Testis (tissue), 3 donors: ENCODE measurements around the gene IL20RB. TPM values are rescaled to one million over a fixed set of nuclear protein-coding genes. Genes with fewer than 3 reads are reported as not detected.

Source experiments
- DNase-seq: peaks from one replicate; pipeline ENCODE4 v3.0.0-alpha.2; 2019
- H3K27ac ChIP-seq, 2 donors: fragments of 200-600 bp; sonication (generic); one replicate each; pipeline ENCODE4 v1.5.1; 2019
- H3K27me3 ChIP-seq: fragments of 200-600 bp; sonication (generic); one replicate; pipeline ENCODE4 v1.5.1; 2019
- H3K36me3 ChIP-seq: fragments of 200-600 bp; sonication (generic); one replicate; pipeline ENCODE4 v1.5.1; 2017; ENCODE audit warnings: low read depth; ENCODE audit errors: missing control alignments
- H3K4me1 ChIP-seq: fragments of 200-600 bp; sonication (generic); one replicate; pipeline ENCODE4 v1.5.1; 2019
- H3K4me3 ChIP-seq, 2 donors: fragments of 200-600 bp; sonication (generic); one replicate each; pipeline ENCODE4 v1.5.1; 2017 to 2019
- H3K9me3 ChIP-seq: fragments of 200-600 bp; sonication (generic); one replicate; pipeline ENCODE4 v1.5.1; 2017
- POLR2A ChIP-seq: fragments of 450-650 bp; IDR thresholded peaks from one replicate; pipeline ENCODE4 v1.6.1; 2017; ENCODE audit warnings: antibody characterized with exemption, mild to moderate bottlenecking, moderate library complexity
- WGBS, 2 donors: methylation state at CpG; one replicate each; pipeline ENCODE4 v1.1.5; 2018; 5-methylcytosine and 5-hydroxymethylcytosine counted together
- intact Hi-C: fragments of 100-400 bp; cut with DNase I; formaldehyde crosslinking; loops from one replicate; pipeline ENCODE4 v1.15.1; 2023; ENCODE audit warnings: low total_unique reads
- polyA plus RNA-seq: library from polyadenylated mRNA; stranded (reverse); fragments of 350-450 nt; fragmentation: Illumina TruSeq; extraction: RNeasy Lipid Tissue Mini Kit (QIAGEN cat#74804); gene quantifications from one replicate; pipeline ENCODE4 v1.2.3, GENCODE V29; 2014; ENCODE audit warnings: low read depth, low replicate concordance; ENCODE audit not compliant: insufficient read depth
- total RNA-seq, 2 donors: library from RNA; depleted of rRNA; stranded (reverse); fragments of >200 nt; gene quantifications; one replicate each; pipeline ENCODE4 v1.2.3, GENCODE V29; 2016
- TF ChIP-seq, protein P1 (sequence below), 3 experiments: fragments of 450-650 bp in 2 of 3; fragments of 200-600 bp in 1 of 3; sonication (generic) in 1 of 3; IDR thresholded peaks; one replicate each; pipeline ENCODE4 v1.5.1; 2016 to 2019; ENCODE audit warnings: antibody characterized with exemption in 3 of 3, mild to moderate bottlenecking in 2 of 3, moderate library complexity in 1 of 3

Gene IL20RB
- total and polyA plus RNA-seq, 3 donors from 2014 or later, result 2.0 to 12.5 (median 3.5) TPM

DNA sequence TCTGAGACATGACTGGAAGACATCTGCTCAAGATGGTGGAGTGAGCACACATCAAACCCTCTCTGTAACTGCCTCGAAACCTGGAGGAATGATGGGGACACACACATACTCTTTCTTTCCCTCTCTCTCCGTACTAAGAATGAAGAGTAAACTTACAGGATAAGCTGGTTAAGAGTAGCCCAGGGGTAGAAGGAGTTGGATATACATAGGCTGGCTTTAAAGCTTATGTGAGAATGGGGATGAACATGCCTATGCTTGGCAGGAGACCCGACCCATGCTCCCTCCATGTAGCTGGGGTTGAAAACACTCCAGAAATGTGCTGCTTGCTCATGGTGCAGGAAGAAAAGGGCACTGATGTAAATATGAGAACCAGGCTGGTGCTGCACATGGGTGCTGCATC, 68.9 kb downstream of the IL20RB start:
- intact Hi-C loops, result no loop called here
- Histone ChIP-seq H3K36me3 (no peaks in the 10 kb centered on the region), H3K27ac (no peak overlapping the region), H3K9me3 (no peaks in the 10 kb centered on the region), H3K27me3 (no peaks in the 10 kb centered on the region), H3K4me1 (no peaks in the 10 kb centered on the region), H3K4me3 (no peak overlapping the region)
- WGBS, 2 donors, result 90 to 96% methylated on average over 3 of the region's 3 CpGs
- TF ChIP-seq POLR2A, result no peak
- TF ChIP-seq, protein P1, sequence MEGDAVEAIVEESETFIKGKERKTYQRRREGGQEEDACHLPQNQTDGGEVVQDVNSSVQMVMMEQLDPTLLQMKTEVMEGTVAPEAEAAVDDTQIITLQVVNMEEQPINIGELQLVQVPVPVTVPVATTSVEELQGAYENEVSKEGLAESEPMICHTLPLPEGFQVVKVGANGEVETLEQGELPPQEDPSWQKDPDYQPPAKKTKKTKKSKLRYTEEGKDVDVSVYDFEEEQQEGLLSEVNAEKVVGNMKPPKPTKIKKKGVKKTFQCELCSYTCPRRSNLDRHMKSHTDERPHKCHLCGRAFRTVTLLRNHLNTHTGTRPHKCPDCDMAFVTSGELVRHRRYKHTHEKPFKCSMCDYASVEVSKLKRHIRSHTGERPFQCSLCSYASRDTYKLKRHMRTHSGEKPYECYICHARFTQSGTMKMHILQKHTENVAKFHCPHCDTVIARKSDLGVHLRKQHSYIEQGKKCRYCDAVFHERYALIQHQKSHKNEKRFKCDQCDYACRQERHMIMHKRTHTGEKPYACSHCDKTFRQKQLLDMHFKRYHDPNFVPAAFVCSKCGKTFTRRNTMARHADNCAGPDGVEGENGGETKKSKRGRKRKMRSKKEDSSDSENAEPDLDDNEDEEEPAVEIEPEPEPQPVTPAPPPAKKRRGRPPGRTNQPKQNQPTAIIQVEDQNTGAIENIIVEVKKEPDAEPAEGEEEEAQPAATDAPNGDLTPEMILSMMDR (IDR thresholded peaks at IDR 0.05), result no peak
- DNase-seq, result no peak

DNA sequence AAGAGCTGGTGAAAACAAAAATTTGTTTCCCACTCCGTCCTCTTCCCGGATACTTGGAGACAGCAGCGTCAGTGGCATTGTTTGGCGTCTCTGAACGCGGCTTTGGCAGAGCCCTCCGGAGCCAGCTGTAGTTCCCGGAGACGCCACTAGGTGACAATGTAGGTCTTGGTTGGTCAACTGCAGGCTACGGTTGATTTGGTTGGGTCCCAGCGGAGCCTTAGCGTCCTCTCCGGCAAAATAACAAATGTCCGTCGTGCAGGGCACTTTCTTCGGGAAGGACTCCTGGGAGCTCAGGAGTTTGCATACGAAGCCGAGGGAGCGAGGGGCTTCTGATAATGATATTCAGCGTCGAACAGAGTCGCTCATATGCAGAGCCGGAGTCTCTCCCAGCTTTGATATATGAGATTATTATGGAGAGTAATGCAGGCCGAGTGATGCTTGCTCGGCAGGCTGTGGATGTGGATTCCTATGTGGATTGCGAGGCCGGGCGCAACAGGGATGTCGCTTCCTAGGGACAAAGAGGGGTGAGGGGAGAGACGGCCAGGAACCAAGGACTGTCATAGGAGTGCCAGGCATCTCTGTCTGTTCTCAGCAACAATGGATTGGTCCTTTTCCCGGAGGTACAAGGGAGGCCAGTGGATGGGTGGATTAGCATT, 74.8 kb downstream of the IL20RB start:
- intact Hi-C loops, result no loop called here
- Histone ChIP-seq H3K4me3 (peak overlapping the region; percentile 29 to 48), H3K36me3 (no peaks in the 10 kb centered on the region), H3K27me3 (no peaks in the 10 kb centered on the region), H3K27ac (no peak overlapping the region), H3K4me1 (peaks cover 5% of the 10 kb centered on the region), H3K9me3 (no peaks in the 10 kb centered on the region)
- TF ChIP-seq, protein P1 (IDR thresholded peaks at IDR 0.05), result peak; percentile 77 to 97 (median 80)
- no peak for TF ChIP-seq POLR2A
- 2 to 4% methylated on average over 21 to 31 of the region's 31 CpGs for WGBS, 2 donors
- peak; percentile 96 for DNase-seq

DNA sequence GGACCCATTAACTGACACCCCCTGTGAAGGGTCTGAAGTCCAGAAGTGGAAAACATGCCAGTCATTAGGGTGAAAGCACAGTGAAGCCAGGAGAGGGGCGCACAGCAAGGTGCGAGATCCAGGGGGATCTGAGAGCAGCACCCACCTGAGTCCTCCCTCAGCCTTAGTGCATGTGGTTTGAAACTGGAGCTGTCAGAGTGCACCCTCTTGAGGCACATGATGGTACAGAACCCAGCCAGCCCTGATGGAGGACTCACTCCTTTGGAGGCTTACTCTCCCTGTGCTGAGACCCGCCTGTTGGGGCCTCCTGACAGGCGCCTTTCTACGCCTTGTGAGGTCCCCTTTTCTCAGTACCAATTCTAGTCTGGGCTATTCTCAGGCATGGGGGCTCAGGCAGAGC, 77.8 kb downstream of the IL20RB start:
- Histone ChIP-seq H3K9me3 (no peaks in the 10 kb centered on the region), H3K27me3 (no peaks in the 10 kb centered on the region), H3K4me1 (peaks cover 5% of the 10 kb centered on the region), H3K36me3 (no peaks in the 10 kb centered on the region), H3K27ac (no peak overlapping the region), H3K4me3 (no peak overlapping the region)
- intact Hi-C loops, result no loop called here
- WGBS, 2 donors, result 91 to 100% methylated on average over 2 to 5 of the region's 5 CpGs
- peak; percentile 31 for DNase-seq
- no peak for TF ChIP-seq POLR2A
- TF ChIP-seq, protein P1 (IDR thresholded peaks at IDR 0.05), result peak in 1 of 3 experiments; percentile 11

- no peak for TF ChIP-seq POLR2A
- TF ChIP-seq, protein P1 (IDR thresholded peaks at IDR 0.05), result no peak
- DNase-seq, result no peak
- Histone ChIP-seq H3K9me3 (no peaks in the 10 kb centered on the region), H3K27me3 (no peaks in the 10 kb centered on the region), H3K36me3 (no peaks in the 10 kb centered on the region), H3K4me3 (no peak overlapping the region), H3K27ac (no peak overlapping the region), H3K4me1 (no peaks in the 10 kb centered on the region)
- intact Hi-C loops, result no loop called here
Measured at GRCh38 chr3:137039570-137039969, 81.8 kb downstream of the IL20RB start.

GRCh38 chr3:137041251-137041650, 83.5 kb downstream of the IL20RB start:
- 84 to 87% methylated on average over 2 of the region's 2 CpGs for WGBS, 2 donors
- Histone ChIP-seq H3K27ac (no peak overlapping the region), H3K36me3 (no peaks in the 10 kb centered on the region), H3K4me1 (no peaks in the 10 kb centered on the region), H3K9me3 (no peaks in the 10 kb centered on the region), H3K27me3 (no peaks in the 10 kb centered on the region), H3K4me3 (no peak overlapping the region)
- TF ChIP-seq, protein P1 (IDR thresholded peaks at IDR 0.05), result no peak
- no peak for TF ChIP-seq POLR2A
- DNase-seq, result no peak
- intact Hi-C loops, result no loop called here
